Stimulated activated CD8-positive, alpha-beta memory T cell treated with anti-CD3 and anti-CD28 coated beads, Interleukin-7, amount 100 ng/mL, for 48 hours (primary cell): ENCODE measurements around the gene ATG9A.

ENCODE experiments used
- DNase-seq, 2 donors: peaks; one replicate each; pipeline ENCODE4 v3.0.0-alpha.2; 2020; ENCODE audit warnings: low read depth in 1 of 2; ENCODE audit errors: extremely low read depth in 1 of 2

ATG9A gene

GRCh38 chr2:219223831-219224610 lies 5.4 kb downstream of the ATG9A start:
- DNase-seq, result no peak

DNA sequence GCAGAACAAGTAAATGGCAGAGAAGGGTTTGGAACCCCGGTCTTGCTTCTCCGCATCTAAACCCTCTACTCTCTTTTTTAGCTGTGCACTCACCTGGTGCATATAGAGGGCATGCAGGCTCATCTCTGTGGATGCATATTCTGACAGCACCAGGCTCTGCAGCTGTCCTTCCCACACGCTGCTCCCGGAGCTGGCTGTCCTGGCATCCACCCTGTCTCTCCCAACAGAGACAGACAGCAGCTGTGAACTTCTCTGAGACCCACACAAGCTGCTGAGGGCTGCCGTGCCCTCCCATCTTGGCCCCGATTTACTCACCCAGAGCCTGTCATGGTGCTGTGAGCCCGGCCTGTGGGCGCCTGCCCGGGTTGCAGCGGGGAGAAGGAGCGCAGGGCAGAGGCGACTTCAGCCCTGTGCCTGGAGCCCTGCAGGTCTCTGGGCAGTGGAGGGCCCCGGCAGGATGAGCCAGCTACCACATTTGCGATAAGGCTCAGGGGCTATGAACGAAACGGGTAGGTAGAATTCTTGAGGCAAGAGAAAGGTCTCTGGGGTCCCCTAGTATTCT lies 7.4 kb downstream of the ATG9A start:
- no peak for DNase-seq

DNA sequence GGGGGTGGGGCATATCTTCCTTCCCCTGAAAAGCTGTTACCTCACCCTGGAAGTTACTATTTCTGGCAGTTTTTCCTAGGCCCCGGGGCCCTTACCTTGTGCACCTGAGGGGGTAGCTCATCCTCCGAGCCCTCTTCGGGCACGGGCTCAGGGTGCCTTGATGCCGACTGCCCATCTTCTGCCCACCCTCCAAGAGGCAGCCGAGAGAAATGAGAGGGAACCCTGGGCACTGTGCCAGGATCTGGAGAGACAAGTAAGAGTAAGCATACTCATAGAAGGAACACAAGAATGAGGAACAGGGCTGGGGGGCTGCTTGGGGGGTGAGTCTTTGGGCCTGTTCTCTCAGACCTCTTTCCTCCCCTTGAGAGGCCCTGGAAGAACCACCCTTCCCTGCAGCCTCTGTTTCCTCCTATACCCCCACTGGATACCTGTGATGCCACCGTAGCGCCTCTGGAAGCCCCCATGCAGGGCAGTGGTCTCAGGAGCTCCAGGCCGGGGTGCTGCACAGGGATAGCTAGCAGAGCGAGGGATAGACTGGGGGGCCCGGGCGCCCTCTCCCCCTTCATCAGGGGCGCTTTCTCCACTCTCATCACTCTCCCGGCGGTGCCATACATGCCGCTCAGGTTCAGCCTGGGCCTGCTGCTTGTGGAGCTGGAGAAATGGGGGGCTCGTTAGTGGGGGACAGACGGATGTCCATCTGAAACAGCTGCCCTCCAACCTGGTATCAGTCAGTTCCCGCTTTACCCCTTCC lies 8.6 kb downstream of the ATG9A start:
- DNase-seq, result no peak

DNA sequence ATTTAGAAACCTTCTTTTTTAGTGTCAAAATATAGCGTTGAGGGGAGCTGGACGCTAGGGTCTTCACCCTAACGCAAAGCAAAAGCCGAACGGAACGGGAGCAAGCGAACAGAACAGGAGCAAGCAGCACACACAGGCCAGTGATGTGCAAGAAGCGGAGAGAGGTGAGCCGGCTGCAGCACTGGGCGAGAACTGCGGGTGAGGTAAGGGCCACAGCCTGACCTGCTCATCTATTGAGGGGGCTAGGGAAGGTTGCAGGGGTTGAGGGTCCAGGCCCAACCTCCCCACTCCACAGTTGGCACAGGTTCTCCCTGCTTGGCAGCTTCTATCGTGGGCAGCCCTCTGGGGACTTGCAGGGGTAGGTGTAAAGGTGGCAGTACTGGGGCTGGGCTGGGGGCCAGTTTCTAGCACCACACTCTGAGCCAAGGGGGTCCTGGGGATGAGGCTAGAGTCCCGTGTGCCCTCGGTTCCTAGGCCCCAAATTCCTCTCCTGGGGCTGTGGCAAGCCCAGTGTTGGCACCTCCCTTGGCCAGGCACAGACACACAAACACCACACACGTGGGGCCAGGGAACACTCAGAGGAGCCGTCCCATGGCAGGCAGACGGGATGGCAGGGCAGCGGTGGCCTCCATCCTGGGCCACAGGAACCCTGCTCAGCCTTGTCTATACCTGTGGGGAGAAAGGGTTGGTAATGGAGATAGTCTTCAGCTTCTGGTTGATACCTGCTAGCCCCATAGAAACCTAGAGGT lies 9.5 kb downstream of the ATG9A start:
- DNase-seq, result no peak

DNA sequence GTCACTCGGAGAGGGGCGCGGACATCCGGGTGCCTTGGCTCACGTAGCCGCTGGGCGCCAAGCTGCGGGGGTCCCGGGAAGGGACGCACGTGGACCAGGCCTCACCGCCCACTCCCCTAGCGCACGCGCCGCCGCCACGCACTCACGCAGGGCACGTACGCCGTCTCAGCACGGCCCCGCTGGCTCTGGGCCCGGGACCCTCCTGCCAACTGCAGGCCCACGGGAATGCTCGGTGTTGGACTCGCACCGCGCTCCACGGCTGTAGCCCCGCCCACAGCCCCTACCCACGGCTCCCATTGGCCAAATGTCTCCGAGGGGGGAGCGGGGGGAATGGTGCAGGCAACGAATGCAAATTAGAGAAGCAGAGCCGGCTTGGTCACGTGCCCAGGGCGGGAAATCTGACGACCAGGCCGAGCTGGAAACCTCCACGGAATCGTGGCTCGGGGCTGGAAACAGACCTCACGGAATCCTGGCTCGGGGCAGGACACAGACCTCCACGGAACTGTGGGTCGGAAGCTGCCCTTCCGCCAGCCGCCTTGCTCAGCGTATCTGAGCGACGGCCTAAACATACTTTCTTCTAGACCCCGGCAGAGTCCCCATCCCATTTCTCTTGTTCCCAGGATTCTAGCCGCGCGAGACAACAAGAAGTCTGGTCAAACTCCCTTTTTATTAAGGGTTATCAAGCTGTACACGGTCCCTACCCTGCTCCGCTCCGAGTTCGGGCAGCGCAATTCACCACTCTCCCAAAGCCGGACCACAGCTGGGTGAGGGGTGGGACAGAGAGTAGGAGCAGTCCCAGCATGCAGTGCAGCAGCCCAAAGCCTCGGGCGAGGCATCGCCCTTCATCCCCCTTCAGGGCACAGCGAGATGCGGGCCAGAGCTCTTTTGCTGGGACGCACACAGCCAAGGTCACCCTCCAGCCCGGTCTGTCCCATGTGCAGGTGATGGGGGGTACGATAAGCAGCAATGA lies 10.4 kb downstream of the ATG9A start, which contains the start of gene ABCB6:
ABCB6 (minus strand) TSS at position 227 of the 970 bp plus-strand sequence. CDS start 285 bp downstream, outside the sequence.
- DNase-seq, result peak; percentile 71 to 86

GRCh38 chr2:219218217-219218731 lies 11.2 kb downstream of the ATG9A start:
- DNase-seq, result no peak

DNA sequence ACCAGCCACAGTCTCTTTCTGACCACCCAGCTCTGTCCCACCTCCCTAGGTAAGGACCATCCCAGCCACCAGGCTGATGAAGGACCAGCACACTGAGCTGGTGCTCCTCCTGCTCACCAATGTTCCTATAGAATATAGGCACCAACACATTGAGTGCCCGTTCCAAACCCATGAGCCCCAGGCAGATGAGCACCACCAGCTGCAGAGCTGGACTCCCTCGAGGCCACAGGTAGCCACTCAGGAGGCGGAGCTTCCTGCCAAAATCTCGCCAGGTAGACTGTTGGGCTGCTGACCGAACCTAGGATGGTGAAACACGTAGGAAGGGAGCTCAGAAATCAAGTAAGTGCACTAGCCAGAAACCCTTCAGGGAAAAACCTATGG lies 12.9 kb downstream of the ATG9A start:
- no peak for DNase-seq

GRCh38 chr2:219215871-219216534 lies 13.4 kb downstream of the ATG9A start:
- DNase-seq, result no peak

DNA sequence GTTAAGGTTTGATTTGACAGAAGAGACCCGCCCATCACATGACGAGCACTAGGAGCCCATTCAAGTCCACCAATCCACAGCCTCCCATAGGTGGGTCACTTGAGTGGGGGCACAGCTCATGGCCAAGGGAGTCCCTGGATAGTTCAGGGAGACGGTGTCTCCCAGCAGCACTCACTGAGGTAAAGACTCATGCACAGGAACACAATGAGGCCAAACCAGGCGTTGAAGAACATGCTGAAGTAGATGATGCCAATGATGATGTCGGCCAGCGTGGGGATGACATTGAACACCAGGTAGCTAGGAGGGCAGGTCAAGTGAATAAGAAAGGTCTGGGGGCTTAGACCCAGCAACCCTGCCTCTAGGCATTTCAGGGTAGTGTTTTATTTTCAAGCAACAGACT lies 14.7 kb downstream of the ATG9A start:
- no peak for DNase-seq

DNA sequence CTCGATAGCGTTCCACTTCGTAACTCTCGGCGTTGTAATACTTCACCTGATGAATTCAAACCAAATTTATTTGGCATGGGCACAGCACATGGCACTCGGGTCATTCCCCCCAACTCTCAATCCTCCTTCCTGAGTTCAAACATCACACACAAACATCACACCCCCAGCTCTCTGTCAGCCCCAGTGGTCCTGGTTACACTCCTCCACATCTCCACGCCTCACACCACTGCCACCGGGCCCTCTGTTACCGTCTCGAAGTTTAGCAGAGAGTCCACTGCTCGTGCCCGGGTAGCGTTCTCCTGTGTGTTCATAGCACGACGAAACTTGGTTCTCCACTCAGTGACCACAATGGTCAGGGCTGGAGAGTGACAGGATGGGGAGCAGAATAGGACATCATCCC lies 15.3 kb downstream of the ATG9A start:
- DNase-seq, result no peak

GRCh38 chr2:219213486-219214071 lies 15.9 kb downstream of the ATG9A start:
- DNase-seq, result no peak

- DNase-seq, result no peak
These were observed 16.4 kb downstream of the ATG9A start for GRCh38 chr2:219213026-219213415.

DNA sequence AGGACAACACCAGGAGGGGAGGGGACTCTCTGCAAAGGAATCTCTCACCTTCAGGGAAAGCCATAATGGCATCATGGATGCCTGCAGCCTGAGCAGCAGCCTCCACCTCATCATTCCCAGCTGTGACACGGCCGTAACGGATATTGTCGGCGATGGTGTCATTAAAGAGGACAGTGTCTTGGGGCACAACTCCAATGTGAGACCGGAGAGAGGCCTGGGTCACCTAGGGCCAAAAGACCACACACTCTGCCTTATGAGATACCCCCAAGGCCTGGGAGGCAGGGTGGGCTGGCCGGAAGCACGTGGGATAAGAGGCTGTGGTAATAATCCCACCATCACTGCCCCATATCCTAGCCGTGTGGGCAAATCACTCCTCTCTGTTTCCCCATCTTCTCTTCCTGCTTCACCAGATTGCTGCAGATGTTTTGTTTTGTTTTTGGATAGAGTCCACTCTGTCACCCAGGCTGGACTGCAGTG lies 18.5 kb downstream of the ATG9A start:
- DNase-seq, result no peak

- DNase-seq, result no peak
These were observed 19.1 kb downstream of the ATG9A start for GRCh38 chr2:219210196-219210885.

- DNase-seq, result no peak
These were observed 19.9 kb downstream of the ATG9A start for GRCh38 chr2:219209236-219210195.

DNA sequence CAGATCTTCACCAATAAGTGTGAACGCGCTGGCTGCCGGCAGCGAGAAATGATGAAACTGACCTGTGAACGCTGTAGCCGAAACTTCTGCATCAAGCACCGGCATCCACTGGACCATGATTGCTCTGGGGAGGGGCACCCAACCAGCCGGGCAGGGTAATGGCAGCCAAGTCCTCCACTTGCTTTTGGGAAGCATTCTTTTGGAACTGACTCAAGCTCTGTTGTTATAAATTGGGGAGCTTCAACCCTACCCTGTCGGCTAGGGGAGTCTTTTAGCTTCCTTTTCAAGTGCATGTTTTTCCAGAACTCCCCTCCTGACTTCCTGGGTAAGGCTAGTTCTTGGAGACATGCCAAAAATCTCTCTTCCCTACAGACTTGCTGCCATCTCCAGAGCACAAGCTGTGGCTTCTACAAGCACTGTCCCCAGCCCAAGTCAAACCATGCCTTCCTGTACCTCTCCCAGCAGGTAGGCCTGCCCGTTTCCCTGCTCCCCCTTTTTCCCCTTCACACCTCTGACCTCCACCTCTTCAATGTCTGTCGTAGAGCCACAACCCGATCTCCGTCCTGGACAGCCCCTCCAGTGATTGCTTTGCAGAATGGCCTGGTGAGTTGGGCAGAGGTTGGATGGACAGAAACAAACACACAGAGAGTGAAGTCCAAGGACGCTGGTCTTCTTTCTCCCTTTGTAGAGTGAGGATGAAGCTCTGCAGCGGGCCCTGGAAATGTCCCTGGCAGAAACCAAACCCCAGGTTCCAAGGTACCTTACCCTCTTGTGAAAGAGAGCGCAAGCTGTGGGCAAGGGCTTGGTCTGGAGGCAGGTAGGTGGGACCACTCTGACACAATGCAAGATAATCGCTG lies 21.3 kb downstream of the ATG9A start:
- DNase-seq, result no peak
